Stimulated activated CD4-positive, alpha-beta T cell treated with anti-CD3 and anti-CD28 coated beads, Interleukin-15, amount 100 ng/mL, for 24 hours (primary cell): ENCODE measurements around the gene NR4A3.

Source experiments
- DNase-seq: peaks from one replicate; pipeline ENCODE4 v3.0.0-alpha.2; 2020

NR4A3 gene

DNA sequence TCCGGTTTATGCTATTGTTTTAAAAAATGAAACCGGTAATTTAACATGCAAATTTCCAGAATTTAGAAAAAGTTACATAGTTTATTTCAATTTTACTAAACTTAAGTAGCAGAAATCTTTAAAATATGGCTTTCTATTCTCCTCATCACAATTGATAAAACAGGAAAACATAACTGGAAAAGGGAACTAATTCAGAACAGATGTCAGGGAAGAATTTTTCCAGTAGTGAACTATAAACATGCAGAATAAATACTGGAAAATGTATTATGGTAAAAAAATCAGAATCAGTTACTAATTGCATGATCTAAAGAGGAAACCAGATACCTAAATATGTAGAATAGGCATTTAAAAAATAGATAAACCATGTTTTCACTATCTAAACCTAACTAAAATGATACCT is 7.3 kb upstream of the NR4A3 start:
- DNase-seq: no peak

DNA sequence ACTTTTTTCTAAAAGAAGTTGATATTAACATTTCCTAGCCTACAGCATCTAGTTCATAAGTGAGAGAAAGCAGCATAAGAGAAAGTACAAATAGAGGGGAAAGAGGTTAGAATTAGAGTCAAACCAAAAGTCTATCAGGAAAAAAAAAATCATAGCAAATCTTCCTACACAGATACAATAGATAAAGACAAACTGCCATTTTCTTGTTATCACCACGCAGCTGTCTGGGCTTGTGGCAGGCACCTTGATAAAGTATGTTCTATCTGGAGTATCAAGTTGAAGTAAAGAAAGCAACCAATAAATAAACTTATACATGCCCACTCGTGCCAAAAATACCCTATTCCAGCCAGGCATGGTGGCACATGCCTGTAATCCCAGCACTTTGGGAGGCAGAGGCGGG is 5.3 kb upstream of the NR4A3 start:
- peak; percentile 7 for DNase-seq

DNA sequence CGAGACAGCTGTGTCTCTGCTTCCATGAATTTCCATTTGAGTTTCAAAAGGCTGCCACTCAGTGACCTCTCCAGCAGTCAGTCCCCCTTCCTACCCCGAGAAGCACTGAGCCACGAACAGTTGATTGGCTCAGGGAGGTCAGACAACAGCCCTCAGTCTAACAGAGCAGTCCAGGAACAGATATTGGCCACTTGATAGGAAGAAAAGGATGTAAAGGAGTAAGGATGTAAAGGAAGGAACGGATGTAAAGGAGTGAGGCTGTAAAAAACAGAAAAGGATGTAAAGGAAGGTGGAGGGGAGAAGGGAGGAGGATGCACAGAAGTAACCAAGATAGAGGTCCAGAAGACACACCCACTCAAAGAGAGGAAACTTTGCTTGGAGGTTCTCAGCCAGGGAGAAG is 3.2 kb upstream of the NR4A3 start:
- no peak for DNase-seq

DNA sequence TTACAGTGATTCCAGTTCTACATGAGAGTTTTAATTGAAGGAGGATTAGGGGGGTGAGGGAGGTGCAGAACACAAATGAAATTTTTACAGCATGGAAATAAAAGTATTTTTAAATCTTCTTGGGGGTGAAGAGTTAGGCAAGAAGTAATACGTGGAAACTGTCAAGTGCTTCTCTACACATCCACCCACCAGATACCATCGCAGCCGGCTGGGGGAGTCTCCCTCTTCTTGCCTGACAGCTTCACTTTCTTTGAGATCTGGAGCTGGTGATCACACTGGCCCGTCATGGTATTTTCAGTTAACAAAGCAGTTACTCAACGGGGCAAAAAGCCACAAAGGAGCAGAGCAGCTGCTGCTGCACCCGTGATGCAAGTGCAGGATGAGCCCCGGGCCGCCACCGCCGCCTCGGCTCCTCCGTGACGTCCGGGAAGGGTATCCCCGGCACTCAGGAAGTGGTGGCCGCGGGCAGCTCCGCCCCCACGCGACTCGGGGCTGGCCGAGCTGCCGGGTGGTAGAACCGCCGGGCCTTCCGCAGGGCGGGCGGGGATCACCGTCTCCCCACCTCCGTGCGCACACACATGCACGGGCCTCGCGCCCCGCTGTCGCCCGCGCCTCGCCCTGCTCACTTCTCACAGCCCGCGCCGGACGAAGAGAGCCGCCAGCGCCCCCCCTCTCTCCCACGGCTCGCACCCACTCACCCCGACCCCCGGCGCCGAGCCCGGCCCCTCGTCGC is 2.4 kb upstream of the NR4A3 start:
- DNase-seq: peak; percentile 94

DNA sequence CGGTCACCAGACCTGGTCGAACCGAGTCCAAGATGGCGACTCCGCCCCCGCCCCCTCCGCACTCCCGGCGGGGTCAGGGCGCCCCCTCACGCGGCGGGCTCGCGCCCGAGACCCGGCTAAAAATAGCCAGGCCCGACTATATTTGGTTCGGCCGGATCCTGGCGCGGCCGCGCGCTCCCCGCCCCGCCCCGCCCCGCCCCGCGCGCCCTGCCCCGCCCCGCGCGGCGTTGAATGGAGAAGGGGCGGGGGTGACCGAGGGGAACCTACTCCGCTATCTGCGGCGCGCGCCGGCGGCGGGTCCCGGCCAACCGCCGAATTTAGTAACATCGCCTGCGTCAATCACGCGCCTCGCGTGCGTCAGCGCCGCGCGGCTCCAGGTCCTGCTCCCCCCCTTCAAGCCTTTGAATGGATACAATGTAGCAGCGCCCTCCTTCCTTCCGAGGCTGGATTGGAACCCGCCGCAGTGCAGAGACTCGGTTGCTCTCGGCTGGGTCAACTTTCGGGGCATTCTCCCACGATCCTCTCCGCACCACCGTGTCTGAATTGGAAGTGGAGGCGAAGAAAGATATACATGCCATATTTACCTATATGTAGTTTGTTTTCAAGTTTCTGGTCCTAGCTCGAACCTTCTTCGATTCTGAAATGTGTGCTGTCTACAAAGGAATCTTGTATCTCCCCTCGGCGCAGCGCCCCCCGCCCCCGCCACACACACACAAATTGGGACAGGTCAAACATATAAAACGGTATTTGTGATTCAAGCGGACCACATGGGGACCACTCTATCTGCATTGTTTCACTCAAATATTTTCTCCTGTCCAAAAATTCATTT is 1.6 kb upstream of the NR4A3 start:
- peak; percentile 90 for DNase-seq

DNA sequence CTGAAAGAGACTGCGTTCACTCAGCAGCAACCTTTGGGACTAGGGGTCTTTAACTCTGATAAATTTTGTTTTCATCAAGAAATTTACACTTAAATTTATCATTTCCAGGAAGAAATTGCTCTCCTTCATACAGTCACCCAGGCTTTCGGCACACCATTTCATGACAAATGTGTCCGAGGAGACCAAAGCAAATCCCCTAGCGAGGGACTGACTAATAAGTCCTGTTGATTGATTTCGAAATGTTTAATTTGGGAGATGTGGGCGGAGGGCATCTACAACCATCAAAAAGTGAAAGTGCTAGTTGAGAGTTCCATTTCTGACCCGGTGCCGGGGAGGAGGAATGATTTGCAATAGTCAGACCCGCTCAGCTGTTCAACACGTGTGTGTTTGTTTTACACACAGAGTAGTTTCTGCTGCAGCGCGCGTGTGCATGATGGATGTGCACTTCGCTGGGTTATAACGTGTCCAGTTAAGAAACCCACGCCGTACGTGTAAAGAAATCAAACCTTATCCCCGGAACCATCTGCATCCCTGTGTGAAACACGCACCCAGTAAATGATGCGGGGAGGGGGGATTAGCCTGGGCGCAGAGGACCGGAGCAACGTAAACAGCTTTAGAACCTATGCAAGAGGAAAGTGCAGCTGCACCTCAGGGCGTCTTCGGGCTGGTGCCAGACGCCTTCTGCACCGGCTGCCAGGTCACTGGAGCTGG is 845 bp upstream of the NR4A3 start:
- DNase-seq: peak; percentile 79

DNA sequence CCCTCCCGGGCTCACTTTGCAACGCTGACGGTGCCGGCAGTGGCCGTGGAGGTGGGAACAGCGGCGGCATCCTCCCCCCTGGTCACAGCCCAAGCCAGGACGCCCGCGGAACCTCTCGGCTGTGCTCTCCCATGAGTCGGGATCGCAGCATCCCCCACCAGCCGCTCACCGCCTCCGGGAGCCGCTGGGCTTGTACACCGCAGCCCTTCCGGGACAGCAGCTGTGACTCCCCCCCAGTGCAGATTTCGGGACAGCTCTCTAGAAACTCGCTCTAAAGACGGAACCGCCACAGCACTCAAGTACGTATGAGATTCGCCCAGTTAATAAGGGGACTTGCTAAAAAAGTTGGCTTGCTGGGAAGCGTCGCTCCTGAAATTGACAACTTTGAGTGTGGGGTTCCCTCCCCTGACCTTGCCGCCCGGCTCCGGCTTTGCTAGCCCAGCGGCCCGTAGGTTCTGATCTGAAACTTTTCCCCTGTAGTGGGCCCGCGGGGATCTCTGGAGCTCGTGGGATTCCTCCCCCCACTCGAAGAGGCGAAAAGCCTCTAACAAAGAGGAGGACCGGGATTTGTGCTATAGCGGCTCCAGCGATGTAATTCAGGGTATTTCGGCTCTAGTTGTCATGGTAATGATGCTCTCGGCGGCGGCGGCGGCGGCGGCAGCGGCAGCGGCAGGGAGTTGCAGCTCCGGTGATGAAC is 572 bp downstream of the NR4A3 start:
- DNase-seq: peak; percentile 65

DNA sequence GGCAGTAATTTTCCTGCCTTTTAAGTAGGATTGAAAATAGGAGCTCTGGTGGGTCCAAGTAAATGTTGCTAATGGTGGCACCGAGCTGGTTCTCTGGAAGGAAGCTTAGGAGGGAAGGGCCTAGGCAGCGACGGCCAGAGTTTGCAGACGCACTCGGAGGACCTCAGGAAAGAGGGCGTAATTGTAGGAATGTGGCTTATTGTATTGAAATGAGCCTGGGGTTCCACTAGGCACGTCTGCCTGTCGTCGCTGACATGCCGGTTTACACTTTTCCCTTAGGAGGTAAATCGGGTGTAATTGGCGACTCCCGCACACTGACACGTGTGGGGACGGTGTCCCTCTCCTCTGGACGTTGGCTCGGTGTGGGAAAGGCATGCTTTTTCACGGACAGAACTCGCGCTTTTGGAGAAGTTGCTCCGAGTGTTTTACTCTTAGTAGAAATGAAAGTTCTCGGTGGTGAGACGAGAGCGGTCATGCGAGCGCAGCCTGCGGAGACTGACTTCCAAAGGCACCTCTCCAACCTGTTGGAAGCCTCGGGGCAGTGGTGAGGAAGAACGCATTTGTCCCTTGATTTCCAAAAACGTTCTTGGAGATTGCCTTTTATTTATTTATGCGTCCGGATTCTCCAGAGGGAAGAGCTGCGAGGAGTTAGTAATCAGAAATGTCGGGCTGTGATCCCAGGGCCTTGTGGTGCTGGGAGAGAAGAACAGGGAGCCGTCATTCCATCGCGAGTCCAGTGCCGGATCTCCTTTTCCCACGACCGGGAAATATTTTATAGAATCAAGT is 1.3 kb downstream of the NR4A3 start:
- DNase-seq: peak; percentile 36

DNA sequence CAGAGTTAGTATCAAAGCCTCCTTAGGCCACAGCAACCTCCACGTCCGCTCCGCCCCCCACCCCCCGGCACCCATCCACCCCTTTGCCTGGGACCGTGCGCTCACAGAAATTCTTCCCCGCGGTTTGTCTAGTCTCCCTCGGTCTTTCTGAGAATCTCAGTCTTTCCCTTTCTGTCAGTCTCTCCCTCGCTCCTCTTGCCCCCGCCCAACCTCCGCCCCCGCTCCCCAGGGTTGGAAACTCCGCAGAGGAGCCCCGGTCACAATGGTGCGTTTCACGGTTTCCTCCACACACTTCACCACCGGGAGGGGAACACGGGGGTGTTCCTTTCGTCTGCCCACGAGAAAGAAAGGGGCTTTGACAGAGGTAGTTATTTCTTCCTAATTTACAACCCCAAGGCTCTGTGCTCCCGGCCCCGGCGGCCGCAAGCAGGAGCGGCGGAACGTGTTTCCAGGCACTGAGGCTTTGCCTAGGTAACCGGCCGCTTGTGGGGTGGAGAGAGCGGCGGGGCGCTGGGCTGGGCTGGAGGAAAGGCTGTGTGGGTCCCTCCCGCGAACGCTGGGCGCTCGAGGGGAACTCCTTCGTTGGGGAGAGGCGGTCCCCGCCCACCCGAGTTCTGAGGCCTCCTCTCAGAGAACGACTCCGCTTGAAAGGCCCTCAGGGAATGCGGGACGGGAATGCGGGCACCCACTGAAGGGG is 2.1 kb downstream of the NR4A3 start:
- peak; percentile 93 for DNase-seq

DNA sequence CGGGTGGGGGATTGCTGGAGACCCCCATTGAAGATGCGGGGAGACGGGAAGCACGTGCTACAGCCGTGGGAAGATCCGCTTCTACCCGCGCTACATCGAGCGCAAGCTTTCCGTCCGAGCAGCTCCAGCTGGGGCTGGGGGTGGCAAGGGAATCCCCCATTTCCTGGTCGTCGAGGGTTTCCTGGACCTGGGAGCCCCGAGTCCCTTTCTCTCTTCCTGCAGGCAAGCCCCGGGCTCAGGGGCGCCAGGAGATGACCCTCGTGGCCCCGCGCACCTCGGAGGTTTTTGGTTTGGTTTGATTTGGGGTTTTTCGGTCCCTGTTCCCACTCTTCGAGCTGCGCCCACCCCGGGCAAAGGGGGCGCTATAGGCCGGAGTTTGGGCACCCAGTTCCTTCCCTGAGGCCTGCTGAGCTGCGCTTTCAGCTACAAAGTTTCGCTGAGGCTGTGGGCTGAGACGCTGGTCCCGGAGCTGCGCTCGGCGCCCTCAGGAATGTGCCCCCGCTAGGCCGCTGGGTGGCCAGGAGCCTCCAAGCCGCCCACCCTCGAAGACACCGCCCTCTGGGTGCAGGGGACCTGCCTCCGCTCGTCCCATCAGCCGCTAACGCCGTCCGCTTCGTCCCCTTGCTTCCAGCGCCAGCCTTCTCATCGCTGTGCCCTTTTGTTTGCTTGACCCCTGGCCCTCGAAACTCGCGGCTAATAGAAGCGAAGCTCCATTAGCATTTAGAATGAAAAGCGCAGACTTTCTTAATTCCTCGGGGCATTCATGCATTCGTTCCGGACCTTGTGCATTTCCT is 2.9 kb downstream of the NR4A3 start:
- peak; percentile 78 for DNase-seq

DNA sequence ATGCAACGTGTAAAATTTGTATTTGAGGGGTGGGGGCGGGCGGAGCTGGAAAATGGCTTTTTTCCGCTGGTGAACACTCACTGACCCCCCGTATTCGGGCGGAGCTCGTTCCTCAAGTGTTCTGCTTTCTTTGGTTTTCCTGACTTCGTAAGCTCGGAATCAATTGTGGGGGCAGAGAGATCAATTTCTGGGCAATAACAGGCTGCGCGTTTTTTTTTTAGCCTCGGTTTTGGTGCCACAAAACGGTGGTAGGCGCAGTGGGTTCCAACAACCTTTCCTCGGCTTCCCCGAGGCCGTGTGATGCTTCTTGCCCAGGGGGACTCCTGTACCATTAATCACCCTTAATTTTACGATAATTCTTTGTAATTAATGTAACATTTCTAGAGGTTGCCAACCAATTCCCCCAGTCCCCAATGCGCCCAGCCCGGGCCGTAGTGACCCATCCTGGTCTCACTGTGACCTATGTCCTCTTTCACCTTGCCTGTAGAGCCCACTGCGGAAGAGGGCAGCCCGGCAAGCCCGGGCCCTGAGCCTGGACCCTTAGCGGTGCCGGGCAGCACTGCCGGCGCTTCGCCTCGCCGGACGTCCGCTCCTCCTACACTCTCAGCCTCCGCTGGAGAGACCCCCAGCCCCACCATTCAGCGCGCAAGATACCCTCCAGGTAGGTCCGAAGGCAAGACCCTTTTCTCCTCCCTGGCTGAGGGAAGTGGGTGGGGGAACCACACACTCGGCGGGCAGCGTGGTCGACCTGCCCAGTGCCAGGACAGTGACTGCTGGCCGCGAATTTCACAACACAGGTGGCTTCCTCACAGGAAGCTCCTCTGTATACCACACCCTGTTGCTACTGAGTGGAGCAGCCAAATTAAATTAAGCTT is 3.7 kb downstream of the NR4A3 start:
- peak; percentile 4 for DNase-seq

DNA sequence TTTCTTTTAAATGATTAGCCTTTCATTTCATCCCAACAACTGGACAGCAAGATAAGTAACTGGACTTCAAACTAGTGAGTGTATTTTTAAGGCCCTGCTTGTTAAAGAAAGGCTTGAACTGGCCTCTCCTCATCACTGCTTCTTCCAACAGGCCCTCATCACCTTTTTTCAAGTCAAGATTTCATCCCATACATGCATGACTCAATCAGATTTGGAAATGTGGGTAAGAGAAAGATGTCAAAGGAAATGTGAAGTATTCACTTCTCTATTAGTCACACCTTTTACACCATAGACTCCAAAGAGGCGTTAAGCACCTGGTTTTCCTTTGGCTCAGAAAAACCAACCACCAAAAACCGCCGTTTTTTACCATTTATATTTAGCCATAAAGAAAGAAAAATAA is 4.9 kb downstream of the NR4A3 start:
- no peak for DNase-seq

DNA sequence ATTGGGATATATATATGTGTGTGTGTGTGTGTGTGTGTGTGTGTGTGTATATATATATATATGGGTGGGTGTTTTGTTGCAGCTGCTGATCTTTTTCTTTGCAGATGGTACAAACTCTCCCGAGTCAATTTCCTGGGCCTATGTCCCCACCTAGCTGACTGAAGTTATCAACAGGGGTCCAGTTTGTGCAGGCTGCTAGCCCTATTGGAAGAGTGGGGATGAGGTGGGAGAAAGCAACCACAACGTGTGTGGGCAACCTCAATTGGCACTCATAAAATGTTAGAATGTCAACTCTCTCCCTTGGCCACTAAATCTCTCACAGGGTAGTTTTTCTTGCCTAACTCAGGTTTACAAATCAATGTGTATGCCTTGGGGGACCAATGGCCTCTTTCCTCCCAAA is 5.6 kb downstream of the NR4A3 start:
- DNase-seq: no peak

DNA sequence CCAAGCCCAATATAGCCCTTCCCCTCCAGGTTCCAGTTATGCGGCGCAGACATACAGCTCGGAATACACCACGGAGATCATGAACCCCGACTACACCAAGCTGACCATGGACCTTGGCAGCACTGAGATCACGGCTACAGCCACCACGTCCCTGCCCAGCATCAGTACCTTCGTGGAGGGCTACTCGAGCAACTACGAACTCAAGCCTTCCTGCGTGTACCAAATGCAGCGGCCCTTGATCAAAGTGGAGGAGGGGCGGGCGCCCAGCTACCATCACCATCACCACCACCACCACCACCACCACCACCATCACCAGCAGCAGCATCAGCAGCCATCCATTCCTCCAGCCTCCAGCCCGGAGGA is 6.3 kb downstream of the NR4A3 start:
- no peak for DNase-seq

DNA sequence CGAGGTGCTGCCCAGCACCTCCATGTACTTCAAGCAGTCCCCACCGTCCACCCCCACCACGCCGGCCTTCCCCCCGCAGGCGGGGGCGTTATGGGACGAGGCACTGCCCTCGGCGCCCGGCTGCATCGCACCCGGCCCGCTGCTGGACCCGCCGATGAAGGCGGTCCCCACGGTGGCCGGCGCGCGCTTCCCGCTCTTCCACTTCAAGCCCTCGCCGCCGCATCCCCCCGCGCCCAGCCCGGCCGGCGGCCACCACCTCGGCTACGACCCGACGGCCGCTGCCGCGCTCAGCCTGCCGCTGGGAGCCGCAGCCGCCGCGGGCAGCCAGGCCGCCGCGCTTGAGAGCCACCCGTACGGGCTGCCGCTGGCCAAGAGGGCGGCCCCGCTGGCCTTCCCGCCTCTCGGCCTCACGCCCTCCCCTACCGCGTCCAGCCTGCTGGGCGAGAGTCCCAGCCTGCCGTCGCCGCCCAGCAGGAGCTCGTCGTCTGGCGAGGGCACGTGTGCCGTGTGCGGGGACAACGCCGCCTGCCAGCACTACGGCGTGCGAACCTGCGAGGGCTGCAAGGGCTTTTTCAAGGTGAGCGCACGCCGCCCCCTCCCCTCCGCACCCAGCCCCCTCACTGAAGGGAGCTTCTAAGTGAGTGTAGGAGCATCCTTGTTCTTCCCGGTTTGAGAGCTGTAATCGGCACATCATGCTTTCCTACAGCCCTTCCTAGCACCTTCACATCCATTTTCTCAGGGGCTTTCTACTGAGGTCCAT is 6.9 kb downstream of the NR4A3 start:
- no peak for DNase-seq

DNA sequence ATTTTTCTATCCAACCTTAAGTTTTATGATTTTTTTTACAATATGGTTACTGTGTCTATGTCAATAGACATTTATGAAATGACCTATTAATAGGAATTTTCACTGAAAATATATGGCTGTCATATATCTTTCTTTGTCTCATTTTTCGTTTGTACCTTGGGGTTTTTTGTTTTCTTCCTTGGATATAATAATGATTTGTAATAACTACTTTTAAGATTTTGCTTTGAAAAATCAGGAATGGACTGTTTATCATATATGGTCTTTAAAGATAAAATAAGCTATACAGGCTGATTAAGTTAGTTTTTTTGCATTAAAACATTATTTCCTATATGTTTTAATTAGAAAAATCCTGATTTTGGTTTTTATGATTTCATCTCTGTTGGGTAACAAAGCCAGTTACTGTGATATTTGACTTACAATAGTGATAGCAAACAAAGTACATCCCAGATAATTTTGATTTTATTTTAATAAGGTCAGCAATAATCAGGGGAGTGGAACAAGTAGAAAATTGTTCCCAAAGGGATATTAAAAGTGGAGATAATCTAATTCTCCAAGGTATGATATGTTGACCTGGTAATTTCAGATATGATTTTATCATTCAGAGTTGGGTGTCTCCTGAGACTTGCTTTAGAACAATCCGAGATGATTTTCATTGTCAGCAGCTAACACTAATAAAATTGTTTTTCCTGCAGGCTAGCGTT is 10.3 kb downstream of the NR4A3 start:
- no peak for DNase-seq

DNA sequence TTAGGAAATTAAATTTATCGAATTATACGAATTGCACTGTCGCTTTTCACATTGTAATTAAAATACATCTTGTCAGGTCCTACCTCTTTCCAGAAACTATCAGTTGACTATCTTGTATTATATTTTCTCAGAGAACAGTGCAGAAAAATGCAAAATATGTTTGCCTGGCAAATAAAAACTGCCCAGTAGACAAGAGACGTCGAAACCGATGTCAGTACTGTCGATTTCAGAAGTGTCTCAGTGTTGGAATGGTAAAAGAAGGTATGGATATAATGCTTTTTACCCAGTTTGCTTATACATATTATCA is 10.8 kb downstream of the NR4A3 start:
- DNase-seq: no peak

DNA sequence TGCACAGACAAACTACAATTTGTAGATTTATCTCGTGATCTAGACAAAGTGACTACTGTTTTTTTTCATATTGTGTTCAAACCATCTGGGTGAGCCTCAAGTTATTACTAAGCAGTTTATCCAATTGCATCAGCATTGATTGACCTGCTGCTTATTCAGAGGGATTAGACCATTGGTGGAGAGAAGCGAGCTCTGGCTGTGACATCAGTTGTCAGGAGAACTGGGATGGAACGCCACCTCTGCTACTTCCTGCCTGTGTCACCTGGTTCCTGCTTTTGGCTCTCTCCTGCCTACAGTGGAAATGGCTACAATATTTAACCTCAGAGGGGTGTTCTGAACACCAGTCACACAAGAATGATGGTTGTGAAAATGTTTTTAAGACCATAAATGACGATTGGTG is 12.1 kb downstream of the NR4A3 start:
- no peak for DNase-seq

DNA sequence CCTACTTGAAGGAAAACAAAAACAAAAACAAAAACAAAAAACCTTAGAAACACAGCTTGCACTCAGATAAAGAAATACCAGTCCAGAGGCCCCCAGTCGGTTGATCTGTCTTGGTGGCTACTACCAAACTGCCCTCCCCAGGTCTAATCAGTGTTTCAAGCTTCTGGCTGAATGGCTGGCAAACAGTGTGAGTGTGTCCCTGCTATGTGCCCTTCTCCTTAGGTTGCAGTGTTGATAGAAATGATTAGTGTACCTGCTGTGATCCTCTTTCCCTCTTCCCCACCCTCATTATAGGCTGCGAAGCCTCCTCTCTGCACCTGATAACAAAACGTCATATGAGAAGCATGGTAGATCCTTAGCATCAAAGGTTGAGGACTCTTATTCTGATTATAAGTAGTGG is 12.8 kb downstream of the NR4A3 start:
- DNase-seq: no peak
